Activated CD4-positive, alpha-beta T cell treated with anti-CD3 and anti-CD28 coated beads for 24 hours (primary cell): ENCODE data around the gene USB1.

Experiments
- DNase-seq, 2 donors: peaks; one replicate each; pipeline ENCODE4 v3.0.0-alpha.2; 2020; ENCODE audit warnings: low read depth in 2 of 2

Gene USB1

GRCh38 chr16:58000706-58001676, at the start of gene USB1:
USB1 (plus strand) TSS chr16:58001407; CDS start chr16:58001484, 77 bp downstream.
- peak; percentile 68 to 74 for DNase-seq

GRCh38 chr16:57952909-57953308, 48.3 kb upstream of the USB1 start:
- no peak for DNase-seq

GRCh38 chr16:57953857-57954256, 47.4 kb upstream of the USB1 start:
- no peak for DNase-seq

- DNase-seq = no peak
Measured at GRCh38 chr16:57955572-57956188, 45.5 kb upstream of the USB1 start.

DNA sequence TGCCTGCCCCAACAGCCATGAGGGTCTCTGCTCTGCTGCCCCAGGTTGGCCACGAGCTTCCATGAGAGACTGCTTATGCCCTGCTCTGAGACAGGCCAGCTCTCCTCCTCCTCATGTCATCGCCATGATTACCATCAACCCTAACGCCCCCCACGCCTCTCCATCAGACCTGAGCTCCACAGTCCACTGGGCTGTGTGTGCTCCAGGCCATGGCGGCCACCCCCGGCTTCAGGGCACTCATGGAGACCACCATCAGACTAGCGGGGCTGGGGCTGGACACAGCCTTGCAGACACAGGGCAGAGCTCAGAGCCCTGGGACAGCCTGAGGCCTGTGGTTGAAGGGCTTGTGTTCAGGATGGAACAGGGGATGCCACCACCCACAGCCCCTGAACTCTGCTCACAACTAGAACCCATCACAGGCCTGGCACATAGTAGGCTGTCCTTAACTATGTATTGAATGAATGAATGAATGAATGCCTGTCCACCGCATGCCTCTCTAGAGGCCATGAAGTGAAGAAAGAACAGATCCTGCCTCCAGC, 44.9 kb upstream of the USB1 start:
- DNase-seq = no peak

GRCh38 chr16:57956924-57957672, 44.1 kb upstream of the USB1 start:
- DNase-seq = no peak

GRCh38 chr16:57957673-57958392, 43.4 kb upstream of the USB1 start:
- DNase-seq = no peak

- no peak for DNase-seq
Measured at GRCh38 chr16:57958544-57958943, 42.7 kb upstream of the USB1 start.

- DNase-seq = no peak
Measured at GRCh38 chr16:57959121-57959520, 42.1 kb upstream of the USB1 start.

DNA sequence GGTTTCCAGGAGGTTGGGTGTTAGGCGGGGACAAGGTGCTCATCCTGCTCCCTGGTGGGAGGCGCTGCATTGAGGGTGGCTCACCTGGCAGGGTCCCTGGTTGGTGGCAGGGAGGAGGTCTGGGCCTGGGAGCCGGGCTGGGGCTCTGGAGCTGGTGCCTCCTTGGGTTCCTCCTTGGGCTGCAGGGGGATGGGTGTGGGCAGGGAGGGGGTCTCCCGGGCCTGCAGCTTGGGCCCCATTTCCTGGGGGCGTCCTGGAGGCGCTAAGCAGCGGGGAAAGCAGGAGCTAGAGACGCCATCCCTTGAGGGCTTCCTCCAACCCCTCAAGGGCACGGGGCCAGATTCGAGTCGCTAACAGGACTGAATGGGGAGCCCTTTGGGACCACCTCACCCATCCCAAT, 41.4 kb upstream of the USB1 start:
- DNase-seq = no peak

DNA sequence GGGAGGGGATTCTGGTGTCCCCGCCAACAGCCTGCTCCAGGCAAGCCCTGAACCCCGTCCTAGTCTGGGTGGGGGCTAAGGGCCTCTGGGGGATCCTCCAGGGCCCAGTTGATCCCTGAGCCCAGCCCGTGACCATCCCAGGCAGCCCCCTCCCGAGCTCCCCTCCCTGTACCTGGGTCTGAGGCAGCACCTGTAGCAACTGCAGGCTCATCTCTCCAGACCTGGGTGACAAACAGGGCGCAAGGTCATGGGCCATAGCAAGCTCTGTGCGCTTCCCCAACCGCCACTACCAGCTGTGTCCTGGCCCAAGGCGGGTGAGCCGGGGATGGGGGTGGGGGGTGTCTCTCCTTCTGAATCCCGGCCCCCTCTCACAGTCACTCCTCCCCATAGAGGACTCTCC, 40.9 kb upstream of the USB1 start:
- DNase-seq = no peak

DNA sequence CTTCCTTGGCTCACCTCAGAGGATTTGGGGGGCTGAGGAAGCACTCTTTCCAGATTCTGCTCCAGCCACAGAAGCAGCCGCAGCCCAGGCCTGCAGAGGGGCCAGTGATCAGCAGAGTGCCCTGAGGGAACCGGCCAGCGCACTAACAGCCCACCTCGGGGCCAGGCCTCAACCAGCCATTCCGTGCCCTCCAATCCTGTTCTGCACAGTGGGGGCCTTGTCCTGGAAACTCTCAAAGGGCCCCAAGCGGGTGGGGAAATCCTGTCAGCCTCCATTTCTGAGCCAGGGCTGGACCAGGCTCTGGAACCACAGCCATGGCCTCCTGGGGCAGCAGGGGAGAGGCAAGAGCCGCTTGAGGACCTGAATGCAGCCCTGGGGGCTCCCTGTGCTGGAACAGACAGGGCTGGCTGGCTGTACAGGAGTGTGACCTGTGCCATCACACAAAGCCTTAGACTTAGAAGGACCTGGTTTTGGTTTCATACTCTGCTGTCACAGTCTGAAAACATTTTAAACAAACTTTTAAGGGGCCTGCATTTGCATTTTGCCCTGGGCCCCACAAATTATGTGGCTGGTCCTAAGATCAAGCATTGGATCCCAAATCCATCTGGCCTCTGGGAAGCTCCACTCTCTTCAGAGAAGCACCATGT, 40.3 kb upstream of the USB1 start:
- no peak for DNase-seq

DNA sequence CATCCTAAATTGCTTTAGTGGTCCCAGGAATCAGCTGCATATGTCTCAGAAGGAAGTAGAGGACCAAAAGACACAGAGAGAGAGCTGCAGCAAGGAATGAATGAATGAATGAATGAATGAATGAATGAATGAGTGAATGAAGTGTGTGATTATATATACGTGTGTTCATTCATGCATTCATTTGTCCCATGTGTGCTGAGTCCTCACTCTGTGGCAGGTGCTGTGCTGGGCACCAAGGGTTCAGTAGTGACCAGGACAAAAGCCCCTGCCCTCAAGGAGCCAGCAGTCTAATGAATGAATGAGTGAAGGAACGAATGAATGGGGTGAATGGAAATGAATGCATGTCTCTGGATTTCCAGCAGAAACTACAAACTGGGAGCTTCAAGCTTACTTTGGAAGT, 39.7 kb upstream of the USB1 start:
- DNase-seq = no peak

DNA sequence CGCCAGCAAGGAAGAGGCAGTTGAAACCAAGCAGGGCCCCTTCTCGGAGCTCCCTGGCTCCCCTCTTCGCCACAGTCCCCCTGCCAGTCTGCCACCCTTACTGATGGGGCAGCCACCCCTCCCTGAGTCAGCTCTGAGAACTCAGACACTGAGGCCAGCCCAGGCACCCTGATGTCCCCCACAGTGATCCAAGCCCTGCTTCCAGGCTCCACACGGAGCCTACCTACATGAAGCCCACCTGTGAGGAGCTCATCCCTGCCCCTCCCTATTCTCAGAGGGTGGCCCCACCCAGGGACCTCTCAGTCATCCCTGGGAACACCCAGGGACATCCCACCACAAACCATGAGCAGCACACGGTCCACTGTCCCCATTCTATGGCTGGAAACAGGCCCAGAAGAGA, 39.2 kb upstream of the USB1 start:
- DNase-seq = no peak

GRCh38 chr16:57962756-57963155, 38.5 kb upstream of the USB1 start:
- no peak for DNase-seq

DNA sequence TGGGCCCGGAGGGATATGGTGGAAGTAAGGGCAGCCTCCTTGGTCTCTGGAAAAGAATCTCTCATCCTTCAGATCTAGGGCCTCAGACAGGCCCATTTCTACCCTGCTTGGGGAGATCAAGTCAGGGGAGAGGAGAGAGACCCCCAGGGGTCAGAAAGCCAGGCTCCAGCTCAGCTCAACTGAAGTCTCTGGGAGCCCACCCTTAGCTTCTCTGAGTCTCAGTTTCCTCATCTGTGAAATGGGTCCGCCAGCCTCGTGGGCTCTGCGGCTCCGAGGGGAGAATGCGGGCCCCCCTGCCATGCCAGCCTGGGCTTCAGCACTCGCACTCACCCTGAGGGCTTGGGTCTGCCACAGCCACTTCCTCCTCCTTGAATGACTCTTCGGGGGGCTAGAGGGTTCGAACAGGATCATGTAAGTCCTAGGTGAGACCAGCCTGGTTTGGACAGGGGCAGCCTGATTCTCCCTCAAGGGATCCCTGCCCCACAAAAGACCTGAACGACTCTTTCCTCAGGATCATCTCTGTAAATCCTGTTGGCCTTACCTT, 37.0 kb upstream of the USB1 start:
- no peak for DNase-seq

- DNase-seq = no peak
Measured at GRCh38 chr16:57966204-57966771, 34.9 kb upstream of the USB1 start.

- DNase-seq = no peak
Measured at GRCh38 chr16:57966986-57967385, 34.2 kb upstream of the USB1 start.

DNA sequence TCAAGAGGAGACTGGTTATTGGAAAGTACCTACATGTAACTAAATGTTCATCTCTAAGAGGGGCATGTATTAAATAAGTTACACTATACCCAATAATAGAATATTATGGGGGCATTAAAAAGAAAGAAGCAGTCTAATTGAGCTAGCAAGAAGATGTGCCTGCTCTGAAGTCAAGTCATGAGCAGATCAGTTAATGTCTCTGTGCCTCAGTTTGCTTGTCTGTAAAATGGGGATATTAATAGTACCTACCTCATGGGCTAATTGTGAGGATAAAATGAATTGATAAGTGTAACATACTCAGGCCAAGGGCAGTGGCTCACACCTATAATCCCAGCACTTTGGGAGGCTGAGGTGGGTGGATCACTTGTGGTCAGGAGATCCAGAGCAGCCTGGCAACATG, 33.3 kb upstream of the USB1 start:
- no peak for DNase-seq

DNA sequence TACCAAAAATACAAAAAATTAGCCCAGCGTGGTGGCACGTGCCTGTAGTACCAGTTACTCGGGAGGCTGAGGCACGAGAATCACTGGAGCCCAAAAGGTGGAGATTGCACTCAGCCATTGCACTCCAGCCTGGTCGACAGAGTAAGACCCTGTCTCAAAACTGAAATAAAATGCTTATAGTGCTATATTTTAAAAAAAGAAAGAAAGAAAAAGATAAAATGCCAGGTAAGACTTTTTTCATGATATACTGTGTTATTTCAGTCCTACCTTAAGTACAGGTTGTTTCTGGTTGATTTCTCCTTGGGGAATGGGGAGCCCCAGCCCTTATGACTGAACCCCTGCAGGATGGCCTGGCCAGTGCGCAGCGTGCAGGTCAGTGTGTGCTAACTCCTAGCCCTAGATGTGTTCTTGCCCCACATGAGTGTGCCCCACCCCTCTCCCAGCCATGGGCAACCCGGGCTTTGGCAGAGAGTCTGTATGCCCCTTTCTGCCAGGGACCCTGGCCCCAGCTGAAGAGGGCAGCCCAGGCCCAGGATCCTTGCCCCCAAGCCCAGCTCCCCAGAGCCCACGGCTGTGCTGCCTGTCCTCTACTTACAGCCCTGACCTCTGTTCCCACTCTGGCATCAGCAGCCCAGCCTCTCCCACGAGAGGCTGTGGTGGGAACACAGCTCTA, 31.6 kb upstream of the USB1 start:
- DNase-seq = no peak
